Measurements from ENCODE around the gene PFN2.
A peak's percentile ranks its signal among the peaks of the same experiment; 100 is the strongest.
"Not testable (repeated sequence)": the region's sequence is repeated elsewhere in the genome, so short reads cannot be mapped to it uniquely, and the experiment has no call there.

PFN2 gene, protein sequence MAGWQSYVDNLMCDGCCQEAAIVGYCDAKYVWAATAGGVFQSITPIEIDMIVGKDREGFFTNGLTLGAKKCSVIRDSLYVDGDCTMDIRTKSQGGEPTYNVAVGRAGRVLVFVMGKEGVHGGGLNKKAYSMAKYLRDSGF

DNA sequence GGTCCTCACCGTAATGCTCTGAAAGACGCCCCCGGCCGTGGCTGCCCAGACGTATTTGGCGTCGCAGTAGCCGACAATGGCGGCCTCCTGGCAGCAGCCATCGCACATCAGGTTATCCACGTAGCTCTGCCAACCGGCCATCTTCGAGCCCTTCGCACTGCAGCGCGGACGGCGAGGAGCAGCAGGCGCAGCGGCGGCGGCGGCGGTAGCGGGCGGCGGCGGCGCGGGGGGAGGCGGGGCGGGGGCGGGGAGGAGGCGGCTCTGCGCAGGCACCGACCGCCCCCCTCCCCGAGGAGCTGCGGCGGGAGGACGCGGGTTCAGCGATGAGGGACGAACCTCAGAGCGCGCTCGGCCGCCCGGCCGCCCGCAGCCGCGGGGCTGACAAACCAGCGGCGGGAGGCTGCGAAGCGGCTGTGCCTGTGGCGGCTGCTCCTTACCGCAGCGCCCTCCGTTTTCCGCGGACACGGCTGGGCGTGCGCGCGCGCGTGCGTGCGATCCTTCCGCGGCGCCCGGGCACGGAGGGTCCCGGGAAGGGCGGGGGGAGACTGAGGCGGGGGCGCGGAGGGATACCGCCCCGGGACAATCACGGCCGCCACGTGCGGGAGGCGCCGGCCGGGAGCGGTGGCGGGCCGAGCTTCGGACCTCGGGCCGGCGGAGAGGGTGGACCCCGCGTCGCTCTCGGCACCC, at the start of gene PFN2:
PFN2 (minus strand) TSS at position 180 of the 687 bp plus-strand sequence; CDS start at position 141, 39 bp downstream.
- DNase-seq (ENCODE audit: low spot score): peak; percentile 76

DNA sequence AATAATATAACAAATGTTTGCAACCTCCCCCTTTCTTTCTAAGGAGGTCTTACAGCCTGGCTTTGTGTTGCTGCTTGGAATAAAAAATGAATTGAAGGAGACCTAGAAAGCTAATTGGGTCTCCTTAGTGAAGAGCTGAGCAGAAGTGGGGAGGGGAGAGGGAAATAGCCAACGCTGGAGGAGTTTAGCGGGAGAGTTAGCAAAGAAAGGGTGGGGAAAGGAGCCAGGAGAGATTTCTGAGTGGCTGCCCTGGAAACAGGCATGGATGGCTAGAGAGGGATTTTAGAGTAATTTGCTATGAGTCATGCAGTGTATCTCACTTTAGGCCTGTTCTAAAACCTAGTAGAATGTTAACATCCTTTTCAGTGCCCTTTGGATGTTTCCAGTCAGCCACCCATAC, 45.2 kb upstream of the PFN2 start:
- DNase-seq (ENCODE audit: low spot score): no peak

DNA sequence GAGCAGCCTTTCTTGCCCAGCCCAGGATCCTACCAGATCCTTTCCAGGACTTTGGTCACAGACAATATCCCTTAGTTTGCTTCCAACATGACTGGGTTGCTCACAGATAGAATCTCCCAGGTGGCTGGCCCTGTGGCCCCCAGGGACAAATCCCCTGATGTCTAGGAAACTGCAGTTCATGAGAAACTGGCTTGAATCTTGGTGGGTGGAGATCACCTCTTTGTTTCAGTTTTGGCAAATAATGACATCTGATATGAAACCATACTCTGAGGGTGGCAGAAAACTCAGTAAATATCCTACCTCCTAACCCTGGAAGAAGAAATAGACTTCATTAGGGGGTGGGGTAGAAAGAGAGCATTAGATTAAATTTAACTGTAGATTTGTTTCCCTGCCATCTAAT, 44.1 kb upstream of the PFN2 start:
- DNase-seq (ENCODE audit: low spot score): no peak

DNA sequence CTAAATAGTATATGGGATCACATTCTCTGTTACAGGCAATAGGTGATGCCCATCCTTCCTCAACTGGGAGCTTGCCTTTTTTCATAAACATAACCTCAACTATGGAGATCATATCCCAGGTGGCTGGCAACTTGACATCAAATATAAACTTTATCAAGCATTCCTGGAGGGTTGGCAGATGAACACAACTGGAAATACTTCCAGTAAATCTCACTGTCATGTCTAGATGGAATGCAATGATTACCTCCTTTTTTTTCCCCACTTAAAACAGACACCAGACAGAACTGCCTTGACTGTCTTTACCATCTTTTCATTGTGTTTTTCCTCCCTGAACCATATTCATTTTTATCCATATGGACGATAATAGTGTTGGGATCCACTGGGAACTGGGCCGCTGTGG, 43.1 kb upstream of the PFN2 start:
- DNase-seq (ENCODE audit: low spot score): no peak

DNA sequence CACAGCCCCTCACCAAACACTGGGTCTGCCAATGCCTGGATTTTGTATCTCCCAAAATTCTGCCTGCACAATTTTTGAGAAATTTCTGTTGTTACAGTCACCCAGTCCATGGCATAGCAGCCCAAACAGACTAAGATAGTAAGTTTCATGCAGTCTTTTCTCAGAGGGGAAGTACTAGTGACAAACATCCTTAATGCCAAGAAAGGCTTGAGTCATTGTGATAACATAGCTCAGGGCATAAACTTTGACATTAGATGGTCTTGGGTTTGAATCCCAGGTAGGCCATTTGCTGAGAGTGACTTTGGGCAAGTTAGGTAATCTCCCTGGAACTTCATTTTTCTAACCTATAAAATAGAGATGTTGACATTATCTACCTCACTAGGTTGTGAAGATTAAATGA, 36.1 kb upstream of the PFN2 start:
- no peak for DNase-seq (ENCODE audit: low spot score)

DNA sequence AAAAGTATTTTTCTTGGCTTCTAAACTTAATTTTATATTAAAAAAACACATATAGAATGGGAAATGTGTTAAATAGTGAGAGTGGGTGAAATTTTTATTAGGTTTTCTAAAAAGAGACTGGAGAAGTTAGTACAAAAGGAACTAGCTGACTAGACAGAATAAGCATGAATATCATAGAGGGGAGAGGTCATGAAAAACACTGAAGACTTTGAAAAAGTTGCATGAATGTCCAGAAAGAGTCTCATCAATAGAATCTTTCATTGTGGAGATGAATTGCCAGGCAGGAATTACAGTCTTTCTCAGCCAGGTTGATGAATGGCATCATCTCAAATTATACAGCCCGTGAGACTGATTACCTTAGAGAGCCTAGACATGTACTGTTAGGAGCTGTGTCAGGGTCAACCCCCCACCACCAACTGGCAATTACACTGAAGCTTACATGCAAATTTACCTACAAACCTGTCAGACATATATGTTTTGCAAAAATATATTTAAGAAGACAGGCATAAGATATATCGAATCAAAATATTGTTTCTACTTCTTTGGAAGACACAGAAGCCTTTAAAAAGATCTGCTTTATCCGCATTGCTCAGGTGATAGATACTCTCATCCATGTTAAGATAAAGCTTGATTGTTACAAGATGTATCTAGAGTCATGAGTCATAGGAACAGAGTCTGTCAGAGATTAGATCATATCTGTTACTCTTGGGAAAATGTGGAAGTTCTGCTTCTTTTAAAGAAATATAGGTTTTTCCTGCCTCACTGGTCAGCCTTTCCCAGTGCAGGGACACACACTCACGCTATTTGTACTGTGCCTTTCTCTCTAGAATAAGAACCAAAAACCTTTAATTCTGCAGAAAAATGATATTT, 34.8 kb upstream of the PFN2 start:
- DNase-seq (ENCODE audit: low spot score): no peak

DNA sequence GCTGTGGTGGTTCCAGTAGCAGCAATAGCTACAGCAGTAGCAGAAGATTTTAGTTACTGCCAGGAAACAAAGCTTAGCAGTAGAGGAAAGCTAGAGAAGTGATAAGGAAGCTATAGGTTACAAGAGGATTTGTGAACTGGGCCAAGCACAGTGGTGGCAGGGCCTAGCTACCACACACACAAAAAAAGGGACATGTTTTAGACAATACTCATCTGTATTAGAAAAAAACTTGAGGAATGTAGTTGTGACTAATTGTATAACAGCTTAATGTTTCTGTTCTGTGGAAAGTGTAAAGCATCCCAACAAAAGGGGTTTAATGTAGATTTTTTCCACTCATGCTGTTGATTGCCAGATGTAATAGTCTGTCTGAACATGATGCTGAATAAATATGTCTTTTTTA, 29.9 kb upstream of the PFN2 start:
- DNase-seq (ENCODE audit: low spot score): no peak

DNA sequence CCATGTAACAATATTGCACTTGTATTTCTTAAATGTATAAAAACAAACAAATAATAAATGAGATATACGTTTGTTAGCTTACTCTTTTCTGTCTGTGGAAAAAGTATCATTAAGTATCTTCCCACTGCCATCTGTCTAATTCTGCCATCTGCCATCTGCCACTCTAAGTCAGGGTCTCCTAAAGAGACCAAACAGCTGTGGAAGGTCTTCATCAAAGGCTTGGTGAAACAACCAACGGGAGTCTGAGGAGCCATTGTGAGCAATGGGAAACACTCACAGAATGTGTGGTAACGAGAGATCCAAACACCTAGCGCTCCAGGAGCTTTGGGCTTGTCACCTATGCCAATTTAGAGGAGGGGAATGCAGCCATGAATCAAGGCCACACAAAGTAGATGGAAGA, 28.7 kb upstream of the PFN2 start:
- DNase-seq (ENCODE audit: low spot score): no peak

DNA sequence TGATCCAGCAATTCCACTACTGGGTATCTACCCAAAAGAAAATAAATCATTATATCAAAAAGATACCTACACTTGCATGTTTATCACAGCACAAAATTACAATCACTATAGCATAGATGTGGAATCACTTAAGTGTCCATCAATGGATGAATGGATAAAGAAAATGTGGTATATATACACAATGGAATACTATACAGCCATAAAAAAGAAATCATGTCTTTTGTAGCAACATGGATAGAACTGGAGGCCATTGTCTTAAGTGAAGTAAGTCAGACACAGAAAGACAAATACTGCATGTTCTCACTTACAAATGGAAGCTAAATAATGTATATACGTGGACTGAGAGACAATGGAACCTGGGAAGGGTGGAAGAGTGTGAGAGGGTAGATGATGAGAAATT, 28.3 kb upstream of the PFN2 start:
- DNase-seq (ENCODE audit: low spot score): no peak

DNA sequence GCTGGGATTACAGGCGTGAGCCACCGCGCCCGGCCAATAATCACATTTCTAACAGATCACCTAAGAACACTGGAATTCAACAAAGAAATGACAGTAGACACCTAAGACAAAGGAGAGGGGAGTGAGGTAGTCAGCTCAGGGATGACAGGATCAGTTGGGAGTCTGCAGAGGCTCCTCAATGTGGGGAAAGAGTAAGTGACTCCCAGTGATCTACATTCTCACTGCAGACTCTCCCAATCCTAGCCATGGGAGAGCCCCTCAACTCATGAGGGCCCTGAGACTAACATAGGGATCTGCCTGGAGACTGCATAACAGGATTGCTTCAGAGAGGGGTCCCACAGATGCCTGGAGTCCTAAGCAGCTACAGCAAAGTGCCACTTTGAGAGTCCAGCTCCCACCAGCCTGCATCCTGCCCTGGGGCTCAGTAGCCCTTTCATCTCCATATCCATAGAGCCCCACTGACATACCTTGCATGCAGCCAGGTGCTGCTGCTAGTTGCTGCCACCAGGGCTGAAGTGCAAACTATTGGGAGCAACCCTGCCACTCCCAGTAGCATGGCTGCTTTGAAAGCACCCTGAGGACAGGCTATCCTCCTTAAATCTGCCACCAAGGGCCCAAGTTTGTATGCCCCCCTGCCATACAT, 21.8 kb upstream of the PFN2 start:
- no peak for DNase-seq (ENCODE audit: low spot score)

DNA sequence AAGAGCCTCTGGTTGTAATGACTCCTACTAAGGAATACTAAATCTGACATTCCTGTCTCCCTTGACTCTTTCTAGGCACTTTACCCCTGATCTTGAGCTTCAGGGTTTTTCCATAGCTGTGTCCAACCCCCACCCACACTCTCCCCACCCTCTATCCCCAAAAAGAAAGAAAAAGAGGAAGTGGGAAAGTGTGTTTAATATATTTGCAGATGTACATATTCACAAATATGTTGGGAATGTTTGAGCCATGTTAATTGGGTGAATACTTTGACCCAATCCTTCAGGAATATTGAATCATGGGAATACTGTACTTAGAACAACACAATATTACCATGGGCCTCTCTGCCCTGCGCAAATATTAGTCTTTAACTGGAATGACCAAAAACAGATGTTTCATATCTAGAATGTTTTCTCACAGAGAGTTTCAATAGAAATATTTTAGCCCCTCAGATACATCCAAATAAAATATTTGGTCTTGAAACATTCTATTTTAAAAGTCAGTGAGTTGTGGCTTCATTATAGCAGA, 19.8 kb upstream of the PFN2 start:
- DNase-seq (ENCODE audit: low spot score): no peak

DNA sequence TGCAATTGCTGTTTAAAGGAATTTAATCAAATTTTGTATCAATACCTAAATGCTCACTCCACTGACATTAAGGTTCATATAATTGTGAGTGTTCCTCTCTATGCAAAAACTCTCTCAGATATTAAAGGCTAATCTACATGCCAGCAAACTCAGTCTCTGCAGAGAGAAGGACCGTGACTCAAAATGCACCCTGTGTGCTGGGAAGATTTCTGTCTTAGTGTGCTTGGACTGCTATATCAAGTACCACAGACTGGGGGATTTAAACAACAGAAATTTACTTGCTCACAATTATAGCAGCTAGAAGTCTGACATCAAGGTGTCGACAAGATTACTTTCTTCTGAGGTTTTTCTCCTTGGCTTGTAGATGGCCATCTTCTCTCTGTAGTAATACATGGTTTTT, 18.6 kb upstream of the PFN2 start:
- DNase-seq (ENCODE audit: low spot score): no peak

DNA sequence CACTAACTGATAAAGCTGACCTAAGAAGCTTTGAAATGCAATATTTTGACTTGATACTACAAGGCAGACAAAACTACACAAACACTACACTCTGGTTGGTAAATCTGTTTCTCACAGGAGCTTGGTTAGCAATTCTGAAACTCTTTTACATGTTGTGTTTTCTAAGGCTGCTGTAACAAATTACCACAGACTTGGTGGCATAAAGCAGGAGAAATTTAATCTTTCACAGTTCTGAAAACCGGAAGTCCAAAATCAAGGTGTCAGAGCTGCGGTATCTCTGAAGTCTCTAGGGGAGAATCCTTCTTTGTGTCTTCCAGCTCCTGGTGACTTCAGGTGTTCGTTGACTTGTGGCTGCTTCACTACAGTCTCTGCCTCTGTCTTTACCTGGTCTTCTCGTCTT, 12.9 kb upstream of the PFN2 start:
- no peak for DNase-seq (ENCODE audit: low spot score)

DNA sequence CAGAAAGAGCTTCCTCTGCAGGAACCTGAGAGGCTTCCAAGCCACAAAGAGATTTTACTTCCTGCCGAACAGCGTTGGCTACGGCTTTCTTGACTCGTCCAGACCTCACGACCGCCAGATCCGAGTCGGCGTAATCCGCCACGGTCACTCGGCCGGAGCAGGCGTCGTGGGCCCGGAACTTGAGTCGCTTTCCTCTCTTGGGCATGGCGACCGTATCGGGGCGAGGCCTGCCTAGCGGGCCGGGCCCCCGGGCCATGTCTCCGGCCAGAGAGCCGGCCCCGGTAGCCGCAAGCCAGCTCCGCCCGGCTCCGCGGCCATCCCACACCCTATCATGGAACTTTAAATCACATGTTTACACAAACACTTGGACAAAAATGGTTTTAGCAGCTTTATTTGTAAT, 12.4 kb upstream of the PFN2 start:
- DNase-seq (ENCODE audit: low spot score): not testable (repeated sequence)

DNA sequence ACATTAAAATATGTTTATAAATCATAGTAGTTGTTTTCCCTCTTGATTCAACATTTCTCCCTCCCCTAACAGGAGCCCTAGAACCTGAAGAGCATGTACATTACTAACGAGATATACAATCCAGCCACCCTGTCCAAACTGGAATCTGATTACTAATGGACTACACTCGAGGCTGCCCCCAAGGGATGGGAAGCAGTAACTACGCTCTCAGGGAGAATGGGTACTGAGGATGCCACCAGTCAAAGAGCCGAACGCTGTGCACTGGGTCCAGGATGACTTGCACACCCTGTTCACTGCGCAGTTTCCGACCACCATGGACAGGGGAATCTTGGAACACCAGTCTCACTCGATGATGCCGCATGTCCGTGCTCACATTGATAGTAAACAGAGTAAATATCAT, 11.3 kb upstream of the PFN2 start:
- not testable (repeated sequence) for DNase-seq (ENCODE audit: low spot score)

DNA sequence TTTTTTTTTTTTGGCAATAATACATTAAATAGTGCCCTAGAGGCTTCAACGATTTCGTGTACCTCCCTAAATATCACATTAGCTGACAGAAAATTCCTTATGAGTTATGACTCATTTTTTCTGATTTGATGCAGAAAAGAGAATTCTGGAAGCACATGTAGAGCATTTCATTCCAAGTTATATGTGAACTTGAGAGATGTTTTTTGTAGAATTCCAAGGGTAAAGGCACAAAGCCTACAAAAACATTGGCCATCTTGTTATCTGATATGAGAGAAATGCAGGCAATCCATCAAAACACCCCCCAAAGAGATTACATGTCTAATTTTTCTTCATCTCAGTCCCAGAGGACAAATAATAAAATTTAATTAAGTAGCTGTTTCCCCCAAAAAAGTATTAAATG, 6.7 kb upstream of the PFN2 start:
- no peak for DNase-seq (ENCODE audit: low spot score)

DNA sequence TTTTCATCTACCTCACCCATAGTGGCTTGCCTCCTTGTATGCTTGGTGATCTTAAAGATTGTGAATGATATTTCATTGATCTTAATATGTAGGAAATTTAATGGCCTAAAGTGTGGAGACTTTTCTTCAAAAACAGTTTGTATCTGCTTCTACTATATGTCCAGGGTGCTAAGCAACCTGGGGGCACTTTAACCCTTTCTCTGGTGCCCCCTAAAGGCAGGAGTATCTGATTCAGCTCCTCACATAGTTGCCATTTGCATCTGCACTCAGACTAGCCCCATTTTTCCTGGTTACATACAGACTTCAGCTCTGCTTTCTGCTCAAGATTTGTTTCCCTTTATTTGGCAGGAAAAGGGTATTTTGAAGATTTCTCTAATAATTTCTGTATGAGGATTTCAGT, 5.2 kb upstream of the PFN2 start:
- peak; percentile 56 for DNase-seq (ENCODE audit: low spot score)

DNA sequence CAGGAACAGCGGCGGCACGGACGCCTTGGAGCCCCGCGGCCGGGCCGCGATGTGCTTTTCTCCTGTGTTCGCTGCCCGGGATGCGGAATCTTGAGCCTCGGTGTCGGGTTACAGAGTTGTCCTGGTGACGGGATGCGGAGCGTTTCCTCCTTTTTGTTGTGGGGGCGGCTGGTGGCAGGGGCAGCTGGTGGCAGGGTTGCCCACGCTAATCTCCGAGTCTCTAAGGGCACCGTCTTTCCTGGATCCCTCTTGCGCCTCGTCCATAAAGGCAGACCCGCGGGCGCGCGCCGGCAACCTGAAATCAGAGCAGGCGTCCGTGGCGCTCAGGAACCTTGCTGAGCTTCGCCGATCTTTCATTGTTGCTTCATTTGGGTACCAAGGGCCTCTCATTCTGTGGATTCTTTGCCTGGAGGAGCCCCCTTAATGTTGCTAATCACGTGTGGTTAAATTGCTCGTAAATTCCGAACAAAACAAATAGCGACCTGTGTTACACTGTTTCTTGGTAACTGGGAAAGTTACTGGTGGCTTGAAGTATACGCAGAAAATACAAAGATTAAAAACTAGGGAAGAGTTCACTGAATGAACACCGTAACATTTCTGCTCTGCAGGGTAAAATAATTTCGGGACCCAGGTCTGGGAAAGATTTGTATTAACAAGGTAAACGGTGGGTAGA, 844 bp upstream of the PFN2 start:
- DNase-seq (ENCODE audit: low spot score): peak; percentile 73

DNA sequence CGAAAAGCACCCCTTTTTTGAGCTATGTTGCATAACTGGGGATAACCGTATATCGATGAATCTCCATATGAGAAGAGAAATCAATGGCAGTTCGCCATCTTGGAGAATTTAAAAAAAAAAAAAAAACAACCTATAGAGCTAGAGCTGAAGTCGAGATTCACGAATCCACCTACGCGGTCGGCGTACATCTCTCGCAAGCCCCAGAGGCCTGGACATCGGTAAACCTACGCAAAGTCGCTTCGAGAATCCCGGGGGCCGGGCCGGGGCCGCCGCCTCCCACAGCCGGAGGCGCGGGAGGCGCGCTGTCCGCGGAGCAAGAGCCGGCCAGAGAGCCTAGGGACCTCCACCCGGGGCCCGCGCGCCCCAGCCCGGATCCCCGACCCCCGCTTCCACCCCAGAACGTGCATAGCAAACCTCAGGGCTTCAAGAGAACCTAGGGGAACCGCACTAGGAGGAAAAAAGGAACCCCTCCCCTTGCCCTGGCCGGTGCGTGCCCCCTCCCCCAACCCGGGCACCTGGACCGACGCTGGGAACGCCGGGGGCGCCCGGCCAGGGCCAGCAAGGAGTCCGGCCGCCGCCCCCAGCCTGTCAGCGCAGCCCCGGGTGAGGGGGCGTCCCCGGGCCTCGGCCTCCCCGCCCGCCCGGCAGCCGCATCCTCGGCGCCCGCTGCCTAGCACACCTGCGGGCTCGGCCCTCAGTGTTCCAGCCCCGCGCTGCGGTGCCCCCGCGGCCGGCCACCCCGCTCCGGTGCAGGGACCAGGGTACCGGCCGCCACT, 567 bp downstream of the PFN2 start:
- peak; percentile 92 for DNase-seq (ENCODE audit: low spot score)

DNA sequence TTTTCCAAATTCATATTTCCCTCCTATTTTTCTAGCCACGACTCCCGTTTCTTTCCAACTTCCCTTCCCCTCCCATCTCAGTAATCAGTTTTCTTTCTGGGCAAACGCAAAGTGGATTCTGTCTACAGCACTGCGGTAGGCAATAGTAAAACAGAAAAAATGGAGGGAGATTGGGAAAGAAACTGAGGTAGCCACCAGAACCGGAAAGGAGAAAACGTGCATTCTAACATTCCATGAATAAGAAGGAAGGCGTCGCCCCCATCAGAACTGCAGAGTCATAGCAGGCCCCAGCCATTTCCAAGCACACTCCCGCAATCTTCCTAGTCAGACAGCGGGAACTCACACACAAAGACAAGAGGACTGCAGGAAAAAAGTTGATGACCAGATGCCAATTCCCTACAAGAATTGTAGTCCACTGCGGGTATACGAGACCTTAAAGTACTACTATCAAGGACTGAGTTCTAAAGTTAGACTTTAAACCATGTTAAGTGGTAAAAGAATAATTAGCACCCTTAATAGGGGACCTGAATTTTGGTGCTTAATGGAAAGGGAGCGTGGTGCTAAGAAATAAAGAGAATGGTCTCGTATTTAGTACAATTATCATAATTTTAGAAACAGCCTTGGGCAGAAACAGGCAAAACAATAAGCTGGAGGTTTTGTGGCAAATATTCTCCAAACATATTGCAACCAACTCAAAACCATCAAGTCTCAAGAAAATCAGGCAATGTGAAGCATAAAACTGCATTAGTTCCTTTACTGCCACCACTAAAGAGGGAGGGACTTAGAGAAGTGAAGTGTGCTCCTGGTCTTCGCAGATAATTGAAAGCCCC, 1.4 kb downstream of the PFN2 start:
- DNase-seq (ENCODE audit: low spot score): no peak
